GM12878 (cell line): Measurements from ENCODE around the gene GMDS. TPM values are rescaled to one million over a fixed set of nuclear protein-coding genes. Genes with fewer than 3 reads are reported as not detected.

Experiments
- ATAC-seq: fragments of 200-7000 bp; cut with Tn5 transposase; 3 replicates; pipeline ENCODE4 v1.9.1; 2020; ENCODE audit warnings: mild to moderate bottlenecking, moderate library complexity
- BruUV-seq: library from RNA; stranded (reverse); fragments of 400-500 nt; replicated peaks from 2 replicates; lab custom pipeline; 2021; lab: Mats Ljungman, UMichigan
- CTCF ChIA-PET: fragments of 300-600 bp; sonication (Branson Sonifier 250); formaldehyde crosslinking; extraction: SDS; loops from one replicate; lab custom pipeline; 2021; ENCODE audit warnings: inconsistent platforms; lab: Yijun Ruan, JAX
- POLR2A ChIA-PET: fragments of 350-600 bp; formaldehyde crosslinking; extraction: SDS; loops from one replicate; lab custom pipeline; 2021; ENCODE audit warnings: inconsistent platforms; lab: Charles Lee
- RAD21 ChIA-PET: fragments of 300-600 bp; sonication (Branson Sonifier 250); formaldehyde crosslinking; loops from one replicate; lab custom pipeline; 2023; ENCODE audit warnings: antibody characterized with exemption; ENCODE audit not compliant: unreplicated experiment; lab: Charles Lee
- SMC1A ChIA-PET: fragments of 300-600 bp; sonication (Branson Sonifier 250); formaldehyde crosslinking; loops from one replicate; lab custom pipeline; 2023; ENCODE audit not compliant: unreplicated experiment, uncharacterized antibody; lab: Charles Lee
- DNase-seq: peaks from one replicate; pipeline ENCODE4 v3.0.0-alpha.2; 2011; ENCODE audit warnings: low read depth, low spot score
- FAIRE-seq: peaks from 3 replicates; lab custom pipeline; 2011; peaks lifted over from hg19 to GRCh38; lab: Jason Lieb, UNC
- H2AFZ ChIP-seq: 2 replicates; pipeline ENCODE4 v1.6.0; 2011; ENCODE audit warnings: low read depth, low read length, control low read depth; ENCODE audit not compliant: control insufficient read depth
- H3K27ac ChIP-seq: 2 replicates; pipeline ENCODE4 v1.5.1; 2011; ENCODE audit warnings: control low read depth; ENCODE audit not compliant: control insufficient read depth, insufficient read depth
- H3K27me3 ChIP-seq, 2 experiments: replicated peaks in 1 of 2; 2 replicates each; pipeline versions ENCODE4 v1.6.0 to v1.6.1; 2011; ENCODE audit warnings: low read length in 1 of 2; ENCODE audit not compliant: control insufficient read depth in 2 of 2, insufficient read depth in 2 of 2
- H3K36me3 ChIP-seq, 2 experiments: 2 replicates each; pipeline ENCODE4 v1.5.1; 2011; ENCODE audit warnings: low read length in 1 of 2; ENCODE audit not compliant: control insufficient read depth in 2 of 2, insufficient read depth in 2 of 2
- H3K4me1 ChIP-seq: 2 replicates; pipeline ENCODE4 v1.6.1; 2011; ENCODE audit warnings: mild to moderate bottlenecking, low read length, moderate library complexity, mixed read lengths; ENCODE audit not compliant: control insufficient read depth, insufficient read depth
- H3K4me2 ChIP-seq: 2 replicates; pipeline ENCODE4 v1.6.0; 2011; ENCODE audit warnings: control low read depth; ENCODE audit not compliant: control insufficient read depth, insufficient read depth
- H3K4me3 ChIP-seq: fragments of 200-600 bp; sonication (generic); 2 replicates; pipeline ENCODE4 v1.5.1; 2016
- H3K79me2 ChIP-seq: 2 replicates; pipeline ENCODE4 v1.6.0; 2011; ENCODE audit warnings: low read length; ENCODE audit not compliant: control insufficient read depth, insufficient read depth
- H3K9ac ChIP-seq: 2 replicates; pipeline ENCODE4 v1.8.0; 2011; ENCODE audit warnings: low read length, control low read depth, mixed read lengths; ENCODE audit not compliant: control insufficient read depth, insufficient read depth
- H3K9me3 ChIP-seq: replicated peaks from 3 replicates; pipeline ENCODE4 v1.5.1; 2011; ENCODE audit warnings: mild to moderate bottlenecking, low read length; ENCODE audit not compliant: control insufficient read depth, insufficient read depth
- H4K20me1 ChIP-seq: 2 replicates; pipeline ENCODE4 v1.6.0; 2011; ENCODE audit not compliant: control insufficient read depth, insufficient read depth
- KDM1A ChIP-seq: fragments of 200-600 bp; sonication (generic); IDR thresholded peaks from 2 replicates; pipeline ENCODE4 v1.6.1; 2016; ENCODE audit warnings: borderline replicate concordance
- NRF1 ChIP-seq: conservative IDR thresholded peaks from 2 replicates; pipeline ENCODE4 v1.6.1; 2011; ENCODE audit warnings: mild to moderate bottlenecking, low read depth, low read length, improper control_type of control experiment
- WGBS: methylation state at CpG from one replicate; pipeline ENCODE4 v1.1.6; 2016; ENCODE audit warnings: low lambda C conversion rate; ENCODE audit not compliant: insufficient replicate concordance, insufficient coverage; ENCODE audit errors: missing lambda C conversion rate; 5-methylcytosine and 5-hydroxymethylcytosine counted together
- in situ Hi-C: fragments of 300-500 bp; cut with MboI; formaldehyde crosslinking; loops from 9 replicates; pipeline ENCODE4 v1.14.3; 2018; ENCODE audit warnings: mixed read lengths
- intact Hi-C: fragments of 100-400 bp; cut with micrococcal nuclease; formaldehyde crosslinking; loops from one replicate; pipeline ENCODE4 v1.14.2; 2022; ENCODE audit not compliant: unreplicated experiment
- polyA plus RNA-seq, 11 experiments: library from polyadenylated mRNA; depleted of rRNA in 4 of 11; unstranded in 6 of 11; stranded (reverse) in 5 of 11; fragments of >200 nt; fragmentation: Nextera tagmentation in 4 of 11; fragmentation: Illumina TruSeq in 1 of 11; extraction: Ambion mirVana in 4 of 11; extraction: Trizol in 1 of 11; gene quantifications; 1 replicate in 1 of 11; 2 replicates in 10 of 11; pipeline versions ENCODE4 v1.2.1 to v1.2.3, GENCODE V29; 2011 to 2016; ENCODE audit warnings: inconsistent platforms in 2 of 11, missing spikeins in 2 of 11, low read depth in 1 of 11
- total RNA-seq, 4 experiments: library from RNA; depleted of rRNA in 3 of 4; stranded (reverse); fragments of >200 nt in 3 of 4; fragmentation: Illumina TruSeq in 1 of 4; extraction: Trizol in 1 of 4; gene quantifications; 2 replicates each; pipeline versions ENCODE4 v1.2.1 to v1.2.3, GENCODE V29; 2013 to 2021
- TF ChIP-seq, protein P1 (sequence below): fragments of 450-650 bp; formaldehyde crosslinking; IDR thresholded peaks from 2 replicates; pipeline ENCODE4 v1.4.0; 2022; ENCODE audit warnings: mild to moderate bottlenecking, moderate library complexity
- TF ChIP-seq, protein P2 (sequence below): IDR thresholded peaks from 2 replicates; pipeline ENCODE4 v1.6.1; 2012; ENCODE audit warnings: improper control_type of control experiment, low read depth, low read length; ENCODE audit not compliant: insufficient replicate concordance

Gene GMDS
- total and polyA plus RNA-seq, 10 of the 15 experiments (the other 5 are each of a cell fraction or from before 2014, with no cell fraction given), result 0.61 to 53.8 (median 29.3) TPM

GRCh38 chr6:1832358-1832757 lies 413.0 kb downstream of the GMDS start:
- H3K36me3 ChIP-seq, result no peaks in the 10 kb centered on the region
- TF ChIP-seq, protein P1, sequence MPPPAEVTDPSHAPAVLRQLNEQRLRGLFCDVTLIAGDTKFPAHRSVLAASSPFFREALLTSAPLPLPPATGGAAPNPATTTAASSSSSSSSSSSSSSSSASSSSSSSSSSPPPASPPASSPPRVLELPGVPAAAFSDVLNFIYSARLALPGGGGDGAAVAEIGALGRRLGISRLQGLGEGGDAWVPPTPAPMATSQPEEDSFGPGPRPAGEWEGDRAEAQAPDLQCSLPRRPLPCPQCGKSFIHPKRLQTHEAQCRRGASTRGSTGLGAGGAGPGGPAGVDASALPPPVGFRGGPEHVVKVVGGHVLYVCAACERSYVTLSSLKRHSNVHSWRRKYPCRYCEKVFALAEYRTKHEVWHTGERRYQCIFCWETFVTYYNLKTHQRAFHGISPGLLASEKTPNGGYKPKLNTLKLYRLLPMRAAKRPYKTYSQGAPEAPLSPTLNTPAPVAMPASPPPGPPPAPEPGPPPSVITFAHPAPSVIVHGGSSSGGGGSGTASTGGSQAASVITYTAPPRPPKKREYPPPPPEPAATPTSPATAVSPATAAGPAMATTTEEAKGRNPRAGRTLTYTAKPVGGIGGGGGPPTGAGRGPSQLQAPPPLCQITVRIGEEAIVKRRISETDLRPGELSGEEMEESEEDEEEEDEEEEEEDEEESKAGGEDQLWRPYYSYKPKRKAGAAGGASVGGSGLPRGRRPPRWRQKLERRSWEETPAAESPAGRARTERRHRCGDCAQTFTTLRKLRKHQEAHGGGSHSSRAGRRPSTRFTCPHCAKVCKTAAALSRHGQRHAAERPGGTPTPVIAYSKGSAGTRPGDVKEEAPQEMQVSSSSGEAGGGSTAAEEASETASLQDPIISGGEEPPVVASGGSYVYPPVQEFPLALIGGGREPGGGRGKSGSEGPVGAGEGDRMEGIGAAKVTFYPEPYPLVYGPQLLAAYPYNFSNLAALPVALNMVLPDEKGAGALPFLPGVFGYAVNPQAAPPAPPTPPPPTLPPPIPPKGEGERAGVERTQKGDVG, result no peak
- TF ChIP-seq, protein P2, sequence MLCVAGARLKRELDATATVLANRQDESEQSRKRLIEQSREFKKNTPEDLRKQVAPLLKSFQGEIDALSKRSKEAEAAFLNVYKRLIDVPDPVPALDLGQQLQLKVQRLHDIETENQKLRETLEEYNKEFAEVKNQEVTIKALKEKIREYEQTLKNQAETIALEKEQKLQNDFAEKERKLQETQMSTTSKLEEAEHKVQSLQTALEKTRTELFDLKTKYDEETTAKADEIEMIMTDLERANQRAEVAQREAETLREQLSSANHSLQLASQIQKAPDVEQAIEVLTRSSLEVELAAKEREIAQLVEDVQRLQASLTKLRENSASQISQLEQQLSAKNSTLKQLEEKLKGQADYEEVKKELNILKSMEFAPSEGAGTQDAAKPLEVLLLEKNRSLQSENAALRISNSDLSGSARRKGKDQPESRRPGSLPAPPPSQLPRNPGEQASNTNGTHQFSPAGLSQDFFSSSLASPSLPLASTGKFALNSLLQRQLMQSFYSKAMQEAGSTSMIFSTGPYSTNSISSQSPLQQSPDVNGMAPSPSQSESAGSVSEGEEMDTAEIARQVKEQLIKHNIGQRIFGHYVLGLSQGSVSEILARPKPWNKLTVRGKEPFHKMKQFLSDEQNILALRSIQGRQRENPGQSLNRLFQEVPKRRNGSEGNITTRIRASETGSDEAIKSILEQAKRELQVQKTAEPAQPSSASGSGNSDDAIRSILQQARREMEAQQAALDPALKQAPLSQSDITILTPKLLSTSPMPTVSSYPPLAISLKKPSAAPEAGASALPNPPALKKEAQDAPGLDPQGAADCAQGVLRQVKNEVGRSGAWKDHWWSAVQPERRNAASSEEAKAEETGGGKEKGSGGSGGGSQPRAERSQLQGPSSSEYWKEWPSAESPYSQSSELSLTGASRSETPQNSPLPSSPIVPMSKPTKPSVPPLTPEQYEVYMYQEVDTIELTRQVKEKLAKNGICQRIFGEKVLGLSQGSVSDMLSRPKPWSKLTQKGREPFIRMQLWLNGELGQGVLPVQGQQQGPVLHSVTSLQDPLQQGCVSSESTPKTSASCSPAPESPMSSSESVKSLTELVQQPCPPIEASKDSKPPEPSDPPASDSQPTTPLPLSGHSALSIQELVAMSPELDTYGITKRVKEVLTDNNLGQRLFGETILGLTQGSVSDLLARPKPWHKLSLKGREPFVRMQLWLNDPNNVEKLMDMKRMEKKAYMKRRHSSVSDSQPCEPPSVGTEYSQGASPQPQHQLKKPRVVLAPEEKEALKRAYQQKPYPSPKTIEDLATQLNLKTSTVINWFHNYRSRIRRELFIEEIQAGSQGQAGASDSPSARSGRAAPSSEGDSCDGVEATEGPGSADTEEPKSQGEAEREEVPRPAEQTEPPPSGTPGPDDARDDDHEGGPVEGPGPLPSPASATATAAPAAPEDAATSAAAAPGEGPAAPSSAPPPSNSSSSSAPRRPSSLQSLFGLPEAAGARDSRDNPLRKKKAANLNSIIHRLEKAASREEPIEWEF, result no peak
- TF ChIP-seq NRF1 (no peak), KDM1A (no peak)
- ChIA-PET POLR2A (no interaction called here), CTCF (no interaction called here), RAD21 (no interaction called here), SMC1A (interaction anchor here (1.1 kb wide), 1 partner anchor 530 kb away, joined by 3 read pairs; no protein-coding TSS in a partner anchor)
- no peaks in the 10 kb centered on the region for H3K79me2 ChIP-seq
- no peak overlapping the region for H3K4me2 ChIP-seq
- ATAC-seq (no peak), FAIRE-seq (no peak), DNase-seq (no peak)
- no peak overlapping the region for H3K4me3 ChIP-seq
- intact Hi-C loops (no loop called here), in situ Hi-C loops (no loop called here)
- no peaks in the 10 kb centered on the region for H3K4me1 ChIP-seq
- no peak overlapping the region for H3K27ac ChIP-seq
- no peaks in the 10 kb centered on the region for H3K27me3 ChIP-seq
- H3K9ac ChIP-seq, result no peak overlapping the region
- 98% methylated on average over 3 of the region's 3 CpGs for WGBS
- BruUV-seq, result no TSS peak
- H2AFZ ChIP-seq, result no peak overlapping the region
- peaks cover 2% of the 10 kb centered on the region; the same call in 2 of the 3 replicates for H3K9me3 ChIP-seq
- H4K20me1 ChIP-seq, result no peaks in the 10 kb centered on the region
